NT2/D1 (cell line): ENCODE data around the gene TMEM62.
A peak's percentile ranks its signal among the peaks of the same experiment; 100 is the strongest.
"Not testable (repeated sequence)": the region's sequence is repeated elsewhere in the genome, so short reads cannot be mapped to it uniquely, and the experiment has no call there.

ENCODE experiments used
- DNase-seq: peaks from one replicate; pipeline ENCODE4 v3.0.0-alpha.2; 2011; ENCODE audit warnings: low read depth, low spot score
- H3K27me3 ChIP-seq: 2 replicates; pipeline ENCODE4 v1.6.0; 2011; ENCODE audit warnings: mild to moderate bottlenecking; ENCODE audit not compliant: insufficient read length, insufficient read depth
- H3K36me3 ChIP-seq: 2 replicates; pipeline ENCODE4 v1.6.1; 2011; ENCODE audit warnings: mild to moderate bottlenecking, low read length, mixed read lengths; ENCODE audit not compliant: insufficient read depth, insufficient read length
- H3K4me1 ChIP-seq: 2 replicates; pipeline ENCODE4 v1.5.1; 2011; ENCODE audit not compliant: insufficient read depth, insufficient read length
- H3K4me3 ChIP-seq: 2 replicates; pipeline ENCODE4 v1.5.1; 2011; ENCODE audit warnings: low read depth; ENCODE audit not compliant: insufficient read length
- H3K9ac ChIP-seq: 2 replicates; pipeline ENCODE4 v1.6.0; 2011; ENCODE audit warnings: low read depth; ENCODE audit not compliant: insufficient read length
- H3K9me3 ChIP-seq: 2 replicates; pipeline ENCODE4 v1.5.1; 2011; ENCODE audit warnings: mild to moderate bottlenecking, low read length; ENCODE audit not compliant: insufficient read depth
- SUZ12 ChIP-seq: IDR thresholded peaks from 2 replicates; pipeline ENCODE4 v1.6.1; 2011; ENCODE audit not compliant: insufficient read length, insufficient read depth; ENCODE audit errors: extremely low read depth
- YY1 ChIP-seq: IDR thresholded peaks from 2 replicates; pipeline ENCODE4 v1.6.1; 2011; ENCODE audit not compliant: insufficient read length, insufficient read depth
- ZNF274 ChIP-seq: IDR thresholded peaks from 2 replicates; pipeline ENCODE4 v1.6.1; 2011; ENCODE audit warnings: mild to moderate bottlenecking, low read depth, low read length

TMEM62 gene

DNA sequence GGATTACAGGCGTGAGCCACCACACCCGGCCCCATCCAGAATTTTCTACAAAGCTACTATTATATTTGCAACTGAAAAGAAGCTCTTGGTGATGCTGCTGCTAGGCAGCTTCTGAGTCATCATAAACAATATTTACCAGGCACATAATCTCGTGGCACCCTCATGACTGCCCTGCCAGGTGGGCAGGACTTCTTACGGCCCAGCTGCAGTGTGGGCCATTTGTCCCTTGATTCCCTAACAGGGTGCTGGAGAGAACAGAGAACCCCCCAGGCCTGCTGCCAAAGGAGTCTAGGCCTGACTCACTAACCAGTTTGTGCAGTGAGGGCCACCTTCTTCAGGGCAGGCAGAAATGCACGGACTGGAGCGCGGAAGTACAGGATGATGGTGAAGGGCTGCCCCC, 82.6 kb downstream of the TMEM62 start:
- no peaks in the 10 kb centered on the region for H3K9me3 ChIP-seq
- no peaks in the 10 kb centered on the region for H3K36me3 ChIP-seq
- H3K4me3 ChIP-seq, result no peak overlapping the region
- H3K4me1 ChIP-seq, result no peaks in the 10 kb centered on the region
- no peak for TF ChIP-seq YY1
- no peak for TF ChIP-seq ZNF274
- TF ChIP-seq SUZ12, result no peak
- no peak overlapping the region for H3K9ac ChIP-seq
- no peaks in the 10 kb centered on the region for H3K27me3 ChIP-seq
- no peak for DNase-seq

DNA sequence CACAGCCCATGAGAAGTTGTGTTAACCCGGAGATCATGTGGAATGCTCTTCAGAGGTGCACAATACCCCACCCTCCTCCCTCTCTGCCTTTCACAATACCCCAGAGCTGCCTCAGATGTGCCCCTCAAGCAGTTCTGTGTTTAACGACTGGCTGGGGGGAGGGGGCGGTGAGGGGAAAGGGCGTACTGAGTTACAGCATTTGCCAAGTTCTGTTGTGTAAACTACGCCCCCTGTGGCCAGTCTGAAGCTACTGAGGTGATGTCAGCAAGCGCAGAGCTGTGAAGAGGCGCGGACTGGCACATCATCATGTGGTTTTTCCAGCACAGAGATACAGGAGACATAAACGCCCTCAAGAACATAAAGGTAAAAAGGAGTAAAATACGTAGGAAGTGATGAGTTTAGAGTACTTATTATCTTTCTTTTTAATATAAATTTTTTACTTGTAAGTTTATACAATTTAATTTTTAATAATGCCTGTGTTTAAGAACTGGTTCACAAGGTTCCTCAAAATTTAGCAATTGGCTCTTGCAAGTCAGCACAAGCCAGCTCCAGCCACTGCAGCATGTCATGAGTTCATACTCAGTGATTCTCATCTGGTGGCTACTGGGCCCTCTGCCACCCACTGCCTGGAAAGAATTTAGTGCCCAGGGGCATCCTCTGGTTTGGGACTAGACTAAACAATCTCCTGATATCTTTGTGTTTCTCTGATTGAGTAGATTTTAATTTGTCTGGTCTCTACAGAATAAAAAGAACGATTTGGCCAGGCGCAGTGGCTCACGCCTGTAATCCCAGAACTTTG, 85.7 kb downstream of the TMEM62 start:
- Histone ChIP-seq H3K9ac (peak overlapping the region; percentile 32), H3K36me3 (no peaks in the 10 kb centered on the region), H3K27me3 (no peaks in the 10 kb centered on the region), H3K9me3 (no peaks in the 10 kb centered on the region), H3K4me3 (no peak overlapping the region), H3K4me1 (no peaks in the 10 kb centered on the region)
- no peak for TF ChIP-seq SUZ12
- TF ChIP-seq ZNF274, result no peak
- no peak for TF ChIP-seq YY1
- no peak for DNase-seq

DNA sequence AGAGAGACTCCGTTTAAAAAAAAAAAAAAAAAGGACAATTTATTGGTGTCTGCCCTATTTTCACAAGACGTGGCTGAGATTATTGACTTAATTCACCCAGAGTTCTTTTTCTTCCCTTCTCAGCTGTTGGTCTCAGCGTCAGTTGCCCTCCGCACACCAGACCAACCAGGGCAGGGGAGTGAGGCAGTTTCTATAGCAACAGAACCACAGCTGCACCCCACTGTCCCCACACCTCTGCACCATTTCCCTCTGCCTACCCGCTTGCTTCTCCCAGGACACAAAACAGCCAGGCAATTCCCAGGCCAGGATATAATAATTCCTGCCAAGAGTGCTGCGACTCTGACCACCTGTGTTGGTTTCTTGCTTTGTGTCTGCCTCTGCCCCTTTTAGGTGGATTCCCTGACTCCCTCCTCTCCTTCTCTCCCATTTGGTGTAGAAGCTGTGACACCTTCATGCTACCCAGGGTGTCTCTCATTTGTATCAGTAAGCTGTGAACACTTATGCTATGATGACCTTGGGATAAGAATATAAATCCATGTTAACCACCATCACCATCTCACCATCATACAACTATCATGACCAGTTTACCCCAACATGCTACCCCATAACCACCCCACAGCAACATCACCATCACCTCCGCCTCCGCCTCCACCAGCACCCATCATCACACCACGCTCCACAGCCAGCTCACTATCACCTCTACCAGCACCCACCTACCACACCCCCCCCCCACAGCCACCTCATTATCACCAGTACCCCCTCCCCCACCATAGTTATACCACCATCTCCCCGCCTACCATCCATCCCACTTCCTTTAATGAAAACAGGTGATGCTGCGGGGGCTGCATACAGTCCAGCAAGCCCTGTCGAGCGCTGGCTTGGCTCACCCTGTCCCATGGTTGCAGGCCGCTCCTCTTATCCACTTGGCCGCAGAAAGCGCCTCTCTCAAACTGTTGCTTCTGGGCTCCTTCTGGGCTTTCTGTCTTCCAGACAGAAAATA, 86.8 kb downstream of the TMEM62 start:
- Histone ChIP-seq H3K27me3 (no peaks in the 10 kb centered on the region), H3K4me3 (no peak overlapping the region), H3K4me1 (no peaks in the 10 kb centered on the region), H3K9ac (no peak overlapping the region), H3K9me3 (no peaks in the 10 kb centered on the region), H3K36me3 (no peaks in the 10 kb centered on the region)
- no peak for DNase-seq
- TF ChIP-seq YY1 (no peak), ZNF274 (no peak), SUZ12 (no peak)

DNA sequence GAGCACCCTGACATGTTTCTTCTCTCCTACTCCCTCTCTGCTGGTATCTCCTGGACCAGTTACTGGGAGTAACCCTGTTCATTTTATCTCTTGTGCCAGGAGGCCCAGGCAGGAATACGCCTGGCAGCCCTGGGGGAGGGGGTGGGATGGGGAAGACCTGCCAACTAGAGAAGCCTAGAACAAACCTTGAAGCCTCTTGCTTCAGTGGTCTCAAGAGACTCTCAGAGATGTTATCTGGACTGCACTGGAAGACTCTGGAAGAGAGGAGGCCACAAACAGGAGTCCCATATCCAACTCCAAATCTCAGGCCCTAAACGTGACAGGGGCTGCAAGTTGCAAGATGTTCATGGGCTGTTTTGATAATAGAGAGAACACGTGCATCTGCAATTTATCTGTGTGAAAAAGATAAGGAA, 87.6 kb downstream of the TMEM62 start, which contains the start of gene EPB42:
TSS of gene EPB42 (minus strand) at position 28 of the 413 bp plus-strand sequence. CDS start 193 bp downstream, outside the sequence.
- H3K27me3 ChIP-seq, result no peaks in the 10 kb centered on the region
- no peak for DNase-seq
- TF ChIP-seq ZNF274 (no peak), YY1 (no peak), SUZ12 (no peak)
- H3K9me3 ChIP-seq, result no peaks in the 10 kb centered on the region
- no peak within 1 kb of the TSS for H3K4me3 ChIP-seq
- H3K9ac ChIP-seq, result no peak within 1 kb of the TSS
- H3K4me1 ChIP-seq, result no peaks in the 10 kb centered on the region
- no peaks in the 10 kb centered on the region for H3K36me3 ChIP-seq

DNA sequence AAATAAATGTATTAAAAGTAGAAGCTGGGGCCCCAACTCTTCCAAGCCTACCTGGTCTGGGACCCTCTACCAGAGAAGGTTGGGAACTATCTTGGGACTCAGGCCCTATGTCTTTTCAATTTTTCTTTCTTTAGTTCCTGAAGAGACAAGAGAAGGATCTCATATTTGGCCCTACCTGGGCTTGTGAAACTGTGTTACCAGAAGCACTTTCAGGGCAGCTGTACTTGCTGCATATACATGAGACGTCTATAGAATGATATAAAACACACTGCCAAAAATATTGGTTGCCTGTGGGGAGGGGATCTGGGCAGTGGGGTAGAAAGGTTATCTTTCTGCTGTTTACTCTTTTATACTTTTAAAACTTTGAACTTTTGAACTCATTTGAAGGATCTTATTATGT, 88.0 kb downstream of the TMEM62 start:
- DNase-seq, result no peak
- no peaks in the 10 kb centered on the region for H3K9me3 ChIP-seq
- H3K4me3 ChIP-seq, result no peak overlapping the region
- no peaks in the 10 kb centered on the region for H3K27me3 ChIP-seq
- H3K4me1 ChIP-seq, result no peaks in the 10 kb centered on the region
- TF ChIP-seq ZNF274 (no peak), SUZ12 (no peak), YY1 (no peak)
- H3K36me3 ChIP-seq, result no peaks in the 10 kb centered on the region
- H3K9ac ChIP-seq, result no peak overlapping the region

DNA sequence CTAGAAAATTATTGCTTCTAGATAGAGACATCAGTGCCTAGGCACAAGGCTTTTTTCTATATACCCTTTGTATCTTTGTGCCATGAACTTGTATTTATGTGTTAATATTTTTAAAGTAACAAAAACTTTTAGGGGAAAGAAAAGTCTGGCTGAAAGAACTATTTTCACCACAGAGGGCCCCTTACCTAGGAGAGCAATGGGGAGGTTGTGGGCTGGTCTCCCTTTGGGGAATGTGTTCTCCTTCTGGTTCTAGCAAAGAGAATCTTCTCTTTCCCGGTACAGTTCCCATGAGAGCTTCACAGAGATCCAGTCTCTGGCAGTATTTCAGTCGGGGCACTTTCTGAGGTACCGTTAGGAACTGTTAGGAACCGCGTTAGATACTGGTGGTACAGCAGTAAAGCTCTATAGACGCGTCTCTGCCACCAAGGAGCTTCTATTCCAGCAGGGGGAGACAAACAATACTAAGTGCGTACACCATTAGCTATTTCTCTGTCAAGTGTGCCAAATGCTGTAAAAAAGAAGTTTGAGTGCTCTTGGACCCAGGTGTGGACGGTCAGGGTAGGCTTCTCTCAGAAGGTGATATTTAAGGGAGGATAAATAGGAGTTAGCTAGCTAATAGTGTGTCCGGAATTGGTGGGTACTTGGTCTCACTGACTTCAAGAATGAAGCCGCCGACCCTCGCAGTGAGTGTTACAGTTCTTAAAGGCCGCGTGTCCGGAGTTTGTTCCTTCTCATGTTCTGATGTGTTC, 92.0 kb downstream of the TMEM62 start:
- Histone ChIP-seq H3K9me3 (no peaks in the 10 kb centered on the region), H3K27me3 (no peaks in the 10 kb centered on the region), H3K4me3 (no peak overlapping the region), H3K9ac (no peak overlapping the region), H3K36me3 (no peaks in the 10 kb centered on the region), H3K4me1 (no peaks in the 10 kb centered on the region)
- no peak for DNase-seq
- TF ChIP-seq SUZ12, result no peak
- TF ChIP-seq ZNF274, result no peak

DNA sequence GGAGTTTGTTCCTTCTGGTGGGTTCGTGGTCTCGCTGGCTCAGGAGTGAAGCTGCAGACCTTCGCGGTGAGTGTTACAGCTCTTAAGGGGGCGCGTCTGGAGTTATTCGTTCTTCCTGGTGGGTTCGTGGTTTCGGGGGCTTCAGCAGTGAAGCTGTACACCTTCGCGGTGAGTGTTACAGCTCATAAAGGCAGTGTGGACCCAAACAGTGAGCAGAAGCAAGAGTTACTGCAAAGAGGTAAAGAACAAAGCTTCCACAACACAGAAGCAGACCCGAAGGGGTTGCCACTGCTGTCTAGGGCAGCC, 92.5 kb downstream of the TMEM62 start:
- H3K4me3 ChIP-seq, H3K36me3 ChIP-seq, H3K27me3 ChIP-seq, DNase-seq, H3K9ac ChIP-seq, H3K9me3 ChIP-seq, H3K4me1 ChIP-seq: not testable (repeated sequence)
